SU-DHL-6 (cell line): ENCODE measurements around the gene PLXNB1.

Experiments
- H2AFZ ChIP-seq: fragments of 200-600 bp; sonication (generic); 2 replicates; pipeline ENCODE4 v1.6.1; 2014; ENCODE audit warnings: low read depth, mild to moderate bottlenecking, moderate library complexity, mixed read lengths, antibody characterized with exemption, low read length; ENCODE audit not compliant: severe bottlenecking
- H3F3A ChIP-seq: fragments of 200-600 bp; shearing (Covaris generic); 2 replicates; pipeline ENCODE4 v1.6.0; 2016; ENCODE audit warnings: antibody characterized with exemption, mild to moderate bottlenecking; ENCODE audit not compliant: insufficient read depth
- H3K27ac ChIP-seq: fragments of 200-600 bp; sonication (generic); 2 replicates; pipeline ENCODE4 v1.5.1; 2016; ENCODE audit warnings: low read depth, mild to moderate bottlenecking, low read length, moderate library complexity, mixed read lengths
- H3K27me3 ChIP-seq: fragments of 200-600 bp; sonication (generic), shearing (Covaris generic); 2 replicates; pipeline ENCODE4 v1.6.0; 2014; ENCODE audit warnings: mild to moderate bottlenecking, low read length
- H3K36me3 ChIP-seq: fragments of 200-600 bp; sonication (generic); 2 replicates; pipeline ENCODE4 v1.6.1; 2014; ENCODE audit warnings: mild to moderate bottlenecking, low read length, mixed read lengths
- H3K4me2 ChIP-seq: fragments of 300-600, 200-600 bp; shearing (Covaris generic), sonication (generic); 2 replicates; pipeline ENCODE4 v1.6.0; 2014; ENCODE audit warnings: low read length, low read depth, mild to moderate bottlenecking; ENCODE audit not compliant: poor library complexity, severe bottlenecking
- H3K4me3 ChIP-seq: fragments of 200-600 bp; sonication (generic); 2 replicates; pipeline ENCODE4 v1.5.1; 2014; ENCODE audit warnings: antibody characterized with exemption, low read length, mild to moderate bottlenecking, mixed read lengths; ENCODE audit not compliant: insufficient read depth, poor library complexity, severe bottlenecking
- H3K79me2 ChIP-seq: fragments of 200-600 bp; sonication (generic); 2 replicates; pipeline ENCODE4 v1.6.1; 2014; ENCODE audit warnings: mild to moderate bottlenecking, low read length, moderate library complexity; ENCODE audit not compliant: insufficient read depth
- H3K9ac ChIP-seq: fragments of 200-600 bp; sonication (generic); 2 replicates; pipeline ENCODE4 v1.7.0; 2014; ENCODE audit warnings: mild to moderate bottlenecking, low read length
- H3K9me2 ChIP-seq: fragments of 200-600 bp; sonication (generic); replicated peaks from 2 replicates; pipeline ENCODE4 v1.6.1; 2014; ENCODE audit warnings: low read length; ENCODE audit not compliant: insufficient read depth
- H3K9me3 ChIP-seq: fragments of 200-600 bp; sonication (generic); 2 replicates; pipeline ENCODE4 v1.6.1; 2014; ENCODE audit warnings: low read length, mixed read lengths; ENCODE audit not compliant: insufficient read depth
- H4K20me1 ChIP-seq: fragments of 200-600 bp; sonication (generic); 2 replicates; pipeline ENCODE4 v1.6.1; 2014; ENCODE audit warnings: low read depth, mild to moderate bottlenecking, antibody characterized with exemption, low read length, moderate library complexity, mixed read lengths
- CTCF ChIP-seq: fragments of 200-600 bp; sonication (generic); IDR thresholded peaks from one replicate; pipeline ENCODE4 v1.5.1; 2017; ENCODE audit warnings: antibody characterized with exemption, mild to moderate bottlenecking, low read length, moderate library complexity; ENCODE audit not compliant: insufficient read depth, poor library complexity, severe bottlenecking
- EZH2phosphoT487 ChIP-seq: fragments of 200-600 bp; sonication (generic), shearing (Covaris generic); conservative IDR thresholded peaks from 2 replicates; pipeline ENCODE4 v1.6.1; 2018; ENCODE audit warnings: mild to moderate bottlenecking, antibody characterized with exemption, low read length, moderate library complexity, mixed read lengths

PLXNB1 gene

DNA sequence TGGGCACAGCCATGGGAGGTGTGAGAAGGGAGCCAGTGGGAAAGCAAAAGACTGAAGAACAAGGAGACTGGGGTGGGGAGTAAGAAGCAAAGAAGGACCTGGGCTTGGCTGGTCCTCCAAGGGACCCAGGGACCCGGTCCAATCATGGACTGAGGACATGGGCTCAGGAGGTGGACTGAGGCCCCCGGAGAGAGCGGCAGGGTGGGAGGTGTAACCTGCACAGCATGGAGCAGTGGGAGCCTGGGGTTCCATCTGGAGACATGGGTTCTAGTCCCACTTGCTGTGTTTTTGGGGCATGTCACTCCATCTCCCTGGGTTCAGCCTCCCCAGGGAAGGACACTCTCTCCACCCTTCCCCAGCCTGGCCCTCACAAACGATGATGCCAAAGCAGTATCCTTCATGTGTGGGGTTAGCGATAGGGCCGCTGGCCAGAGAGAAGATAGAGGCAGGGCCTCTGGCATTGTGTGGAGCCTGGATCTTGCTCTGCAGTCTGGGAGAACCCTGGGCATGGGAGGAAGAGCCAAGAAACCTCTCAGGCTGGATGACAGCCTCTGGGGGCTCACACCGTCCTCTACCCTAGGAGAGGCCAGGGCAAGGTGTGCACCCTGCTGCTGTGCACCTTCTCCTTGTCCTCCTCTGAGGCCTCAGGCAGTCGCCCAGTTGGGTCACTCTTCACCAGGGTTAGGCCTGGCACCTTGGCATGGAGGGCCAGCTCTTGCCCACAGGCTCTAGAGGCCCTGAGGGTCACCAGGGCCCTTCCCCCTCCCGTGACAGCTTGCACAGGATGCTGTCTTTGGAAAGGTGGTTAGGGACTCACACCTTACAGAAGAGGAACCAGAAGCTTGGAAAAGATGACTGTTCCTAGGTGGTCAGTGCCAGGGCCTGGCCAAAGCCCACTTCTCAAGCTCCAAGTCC, 31.9 kb downstream of the PLXNB1 start:
- no peaks in the 10 kb centered on the region for H3K9me2 ChIP-seq
- no peaks in the 10 kb centered on the region for H4K20me1 ChIP-seq
- TF ChIP-seq CTCF (no peak), EZH2phosphoT487 (no peak)
- H2AFZ ChIP-seq = no peak overlapping the region
- no peaks in the 10 kb centered on the region for H3K9me3 ChIP-seq
- no peaks in the 10 kb centered on the region for H3K36me3 ChIP-seq
- no peak overlapping the region for H3K4me2 ChIP-seq
- no peak overlapping the region for H3K27ac ChIP-seq
- no peak overlapping the region for H3K4me3 ChIP-seq
- no peaks in the 10 kb centered on the region for H3F3A ChIP-seq
- H3K79me2 ChIP-seq = no peaks in the 10 kb centered on the region
- no peak overlapping the region for H3K9ac ChIP-seq
- no peaks in the 10 kb centered on the region for H3K27me3 ChIP-seq

DNA sequence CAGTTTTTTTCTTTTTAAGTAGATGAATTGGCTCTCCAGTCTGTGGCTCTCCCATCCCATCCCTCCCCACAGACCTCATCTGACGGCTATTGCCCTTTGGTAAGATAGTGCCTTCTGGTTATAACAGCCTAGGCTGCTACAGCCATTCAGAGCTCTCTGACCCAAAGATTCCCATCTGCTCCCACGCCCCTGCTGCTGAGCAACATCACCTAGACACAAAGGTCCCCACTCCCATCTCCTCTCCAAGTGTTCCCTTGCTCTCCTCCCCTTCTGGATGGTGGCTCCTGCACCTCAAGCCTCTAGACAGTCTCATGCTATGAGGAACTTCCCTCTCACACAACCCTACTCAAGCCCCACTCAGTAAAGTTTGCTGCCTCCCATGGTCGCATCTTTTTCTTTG, 34.2 kb downstream of the PLXNB1 start:
- Histone ChIP-seq H3K4me3 (no peak overlapping the region), H3K27me3 (no peaks in the 10 kb centered on the region), H3F3A (no peaks in the 10 kb centered on the region), H3K27ac (no peak overlapping the region), H4K20me1 (no peaks in the 10 kb centered on the region), H3K36me3 (no peaks in the 10 kb centered on the region), H3K4me2 (no peak overlapping the region), H3K9me3 (no peaks in the 10 kb centered on the region), H3K79me2 (no peaks in the 10 kb centered on the region), H3K9me2 (no peaks in the 10 kb centered on the region), H3K9ac (no peak overlapping the region), H2AFZ (no peak overlapping the region)
- no peak for TF ChIP-seq CTCF
- no peak for TF ChIP-seq EZH2phosphoT487

- Histone ChIP-seq H3K36me3 (no peaks in the 10 kb centered on the region), H3K9me2 (no peaks in the 10 kb centered on the region), H3K27me3 (no peaks in the 10 kb centered on the region), H3K9me3 (no peaks in the 10 kb centered on the region), H2AFZ (no peak overlapping the region), H3K27ac (no peak overlapping the region), H3K4me2 (no peak overlapping the region), H3K79me2 (no peaks in the 10 kb centered on the region), H4K20me1 (no peaks in the 10 kb centered on the region), H3K9ac (no peak overlapping the region), H3K4me3 (no peak overlapping the region), H3F3A (no peaks in the 10 kb centered on the region)
- TF ChIP-seq EZH2phosphoT487 = no peak
- no peak for TF ChIP-seq CTCF
These were observed 35.5 kb downstream of the PLXNB1 start for GRCh38 chr3:48394391-48394790.
